Astrocyte (in vitro differentiated cells and primary cell): ENCODE results near the gene MRPL36.

Experiments used
- CTCF ChIP-seq: IDR thresholded peaks from 2 replicates; pipeline ENCODE4 v1.5.1; 2011; ENCODE audit warnings: low read depth, mild to moderate bottlenecking, inconsistent platforms, low read length, moderate library complexity; ENCODE audit not compliant: insufficient read depth
- EZH2 ChIP-seq: IDR thresholded peaks from 2 replicates; pipeline ENCODE4 v1.6.1; 2012; ENCODE audit warnings: mild to moderate bottlenecking, low read length, inconsistent platforms; ENCODE audit not compliant: insufficient read depth

DNA sequence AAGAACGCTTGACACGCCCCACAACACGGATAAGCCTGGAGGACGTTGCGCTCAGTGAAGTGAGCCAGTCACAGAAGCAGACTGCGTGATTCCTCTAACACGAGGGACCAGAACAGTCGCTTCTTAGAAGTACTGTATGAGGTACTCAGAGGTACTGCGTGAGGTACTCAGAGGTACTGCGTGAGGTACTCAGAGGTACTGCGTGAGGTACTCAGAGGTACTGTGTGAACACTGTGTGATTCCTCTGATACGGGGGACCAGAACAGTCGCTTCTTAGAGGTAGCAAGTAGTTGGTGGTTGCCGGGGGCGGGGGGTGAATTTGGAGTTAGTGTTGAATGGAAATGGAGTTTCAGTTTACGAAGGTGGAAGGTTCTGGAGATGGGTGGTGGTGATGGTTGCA lies 7.3 kb upstream of the MRPL36 start:
- TF ChIP-seq CTCF: no peak
- no peak for TF ChIP-seq EZH2
